IMR-90 (cell line): ENCODE measurements around the gene VWA8. TPM values are rescaled to one million over a fixed set of nuclear protein-coding genes. Genes with fewer than 3 reads are reported as not detected.

ENCODE experiments used
- ATAC-seq: fragments of 200-7000 bp; cut with Tn5 transposase; 2 replicates; pipeline ENCODE4 v1.9.1; 2020; ENCODE audit warnings: low read depth, mild to moderate bottlenecking, moderate library complexity
- BruUV-seq: library from RNA; stranded (reverse); fragments of 400-500 nt; replicated peaks from 2 replicates; lab custom pipeline; 2021; lab: Mats Ljungman, UMichigan
- CTCF ChIA-PET: fragments of 300-600 bp; formaldehyde crosslinking; extraction: SDS; loops from one replicate; lab custom pipeline; 2021; ENCODE audit warnings: antibody characterized with exemption; lab: Yijun Ruan, JAX
- POLR2A ChIA-PET: fragments of 300-600 bp; sonication (Branson Sonifier 250); formaldehyde crosslinking; loops from one replicate; lab custom pipeline; 2022; ENCODE audit warnings: antibody characterized with exemption; ENCODE audit not compliant: unreplicated experiment; lab: Charles Lee
- DNase-seq: peaks from one replicate; pipeline ENCODE4 v3.0.0; 2013
- H2AFZ ChIP-seq: replicated peaks from 2 replicates; pipeline ENCODE3; 2013; ENCODE audit warnings: low read length, mild to moderate bottlenecking; ENCODE audit not compliant: poor library complexity
- H2AK5ac ChIP-seq: 2 replicates; pipeline ENCODE4 v1.6.1; 2013; ENCODE audit warnings: low read depth, low read length, inconsistent platforms
- H2AK9ac ChIP-seq: replicated peaks from 2 replicates; pipeline ENCODE3; 2013; ENCODE audit warnings: mild to moderate bottlenecking, low read depth, low read length, moderate library complexity; ENCODE audit not compliant: poor library complexity
- H2BK120ac ChIP-seq: 2 replicates; pipeline ENCODE4 v1.6.1; 2013; ENCODE audit warnings: low read depth, low read length, inconsistent platforms
- H2BK15ac ChIP-seq: 3 replicates; pipeline ENCODE4 v1.6.1; 2013; ENCODE audit warnings: low read depth, low read length, inconsistent platforms
- H2BK20ac ChIP-seq: 2 replicates; pipeline ENCODE4 v1.6.1; 2013; ENCODE audit warnings: low read depth, mild to moderate bottlenecking, inconsistent platforms, low read length, moderate library complexity
- H2BK5ac ChIP-seq: 2 replicates; pipeline ENCODE4 v1.6.1; 2013; ENCODE audit warnings: mild to moderate bottlenecking, low read depth, low read length, inconsistent platforms; ENCODE audit not compliant: poor library complexity, severe bottlenecking
- H3K14ac ChIP-seq: replicated peaks from 2 replicates; pipeline ENCODE4 v1.6.1; 2013; ENCODE audit warnings: low read depth, low read length, inconsistent platforms
- H3K18ac ChIP-seq: 2 replicates; pipeline ENCODE4 v1.6.1; 2013; ENCODE audit warnings: low read depth, low read length, control low read depth
- H3K23ac ChIP-seq: 2 replicates; pipeline ENCODE4 v1.6.1; 2013; ENCODE audit warnings: low read depth, low read length, inconsistent platforms
- H3K27ac ChIP-seq: 2 replicates; pipeline ENCODE4 v1.5.1; 2013; ENCODE audit warnings: mild to moderate bottlenecking, control low read depth, low read length; ENCODE audit not compliant: insufficient read depth
- H3K27me3 ChIP-seq: 2 replicates; pipeline ENCODE4 v1.6.1; 2013; ENCODE audit warnings: low read length; ENCODE audit not compliant: control insufficient read depth, insufficient read depth
- H3K36me3 ChIP-seq: 2 replicates; pipeline ENCODE4 v1.6.1; 2013; ENCODE audit warnings: low read length, mixed read lengths; ENCODE audit not compliant: control insufficient read depth, insufficient read depth
- H3K4ac ChIP-seq: 2 replicates; pipeline ENCODE4 v1.6.1; 2013; ENCODE audit warnings: low read depth, low read length, inconsistent platforms
- H3K4me1 ChIP-seq: 2 replicates; pipeline ENCODE4 v1.6.1; 2013; ENCODE audit warnings: low read length, mixed read lengths; ENCODE audit not compliant: control insufficient read depth, insufficient read depth
- H3K4me2 ChIP-seq: 2 replicates; pipeline ENCODE4 v1.6.1; 2013; ENCODE audit warnings: low read depth, mild to moderate bottlenecking, control low read depth, low read length, moderate library complexity
- H3K4me3 ChIP-seq: 2 replicates; pipeline ENCODE4 v1.5.1; 2013; ENCODE audit warnings: low read depth, mild to moderate bottlenecking, control low read depth, low read length, moderate library complexity; ENCODE audit not compliant: insufficient read depth
- H3K56ac ChIP-seq: 2 replicates; pipeline ENCODE4 v1.6.1; 2013; ENCODE audit warnings: low read length, inconsistent platforms; ENCODE audit not compliant: insufficient read depth; ENCODE audit errors: extremely low read depth
- H3K79me1 ChIP-seq, 2 experiments: 2 replicates each; pipeline ENCODE4 v1.6.1; 2013; ENCODE audit warnings: low read length in 2 of 2, inconsistent platforms in 1 of 2, low read depth in 1 of 2
- H3K9ac ChIP-seq: 2 replicates; pipeline ENCODE4 v1.6.1; 2013; ENCODE audit warnings: low read depth, low read length, control low read depth
- H3K9me1 ChIP-seq: 2 replicates; pipeline ENCODE4 v1.6.1; 2013; ENCODE audit warnings: low read length, inconsistent platforms; ENCODE audit not compliant: insufficient read depth
- H3K9me3 ChIP-seq: 2 replicates; pipeline ENCODE4 v1.6.1; 2013; ENCODE audit warnings: low read length; ENCODE audit not compliant: control insufficient read depth, insufficient read depth
- H4K20me1 ChIP-seq: 2 replicates; pipeline ENCODE4 v1.6.1; 2013; ENCODE audit warnings: low read length, inconsistent platforms; ENCODE audit not compliant: insufficient read depth
- H4K5ac ChIP-seq: 2 replicates; pipeline ENCODE4 v1.6.1; 2013; ENCODE audit warnings: mild to moderate bottlenecking, low read depth, low read length, control low read depth
- H4K8ac ChIP-seq, 2 experiments: 2 replicates each; pipeline ENCODE4 v1.6.1; 2013; ENCODE audit warnings: low read depth in 2 of 2, low read length in 2 of 2, control low read depth in 1 of 2, inconsistent platforms in 1 of 2
- H4K91ac ChIP-seq: 2 replicates; pipeline ENCODE4 v1.6.1; 2013; ENCODE audit warnings: low read depth, low read length, inconsistent platforms; ENCODE audit not compliant: insufficient read depth
- BHLHE40 ChIP-seq: fragments of 150-350 bp; IDR thresholded peaks from 2 replicates; pipeline ENCODE4 v1.6.1; 2016; ENCODE audit warnings: mild to moderate bottlenecking, low read depth, low read length
- CEBPB ChIP-seq: IDR thresholded peaks from 2 replicates; pipeline ENCODE4 v1.6.1; 2012; ENCODE audit warnings: low read depth, low read length, improper control_type of control experiment
- CHD1 ChIP-seq: IDR thresholded peaks from 2 replicates; pipeline ENCODE4 v1.6.1; 2012; ENCODE audit warnings: low read depth, low read length, improper control_type of control experiment
- CTCF ChIP-seq: conservative IDR thresholded peaks from 2 replicates; pipeline ENCODE4 v1.5.1; 2012; ENCODE audit warnings: mild to moderate bottlenecking, low read depth, low read length, improper control_type of control experiment
- ELK1 ChIP-seq: fragments of 150-350 bp; IDR thresholded peaks from 2 replicates; pipeline ENCODE4 v1.6.1; 2016; ENCODE audit warnings: low read depth, mild to moderate bottlenecking, low read length, moderate library complexity, borderline replicate concordance
- FOS ChIP-seq: fragments of 150-350 bp; IDR thresholded peaks from 2 replicates; pipeline ENCODE4 v1.6.1; 2016; ENCODE audit warnings: low read depth, low read length
- MAFK ChIP-seq: IDR thresholded peaks from 2 replicates; pipeline ENCODE4 v1.6.1; 2012; ENCODE audit warnings: low read depth, low read length, improper control_type of control experiment
- MAZ ChIP-seq: IDR thresholded peaks from 2 replicates; pipeline ENCODE4 v1.6.1; 2012; ENCODE audit warnings: low read depth, mild to moderate bottlenecking, low read length, improper control_type of control experiment, moderate library complexity, borderline replicate concordance
- MXI1 ChIP-seq: IDR thresholded peaks from 2 replicates; pipeline ENCODE4 v1.6.1; 2012; ENCODE audit warnings: low read depth, mild to moderate bottlenecking, low read length, moderate library complexity, borderline replicate concordance
- NFE2L2 ChIP-seq: fragments of 150-350 bp; IDR thresholded peaks from 2 replicates; pipeline ENCODE4 v1.6.1; 2016; ENCODE audit warnings: low read depth, mild to moderate bottlenecking, low read length
- POLR2A ChIP-seq: IDR thresholded peaks from 2 replicates; pipeline ENCODE4 v1.6.1; 2012; ENCODE audit warnings: mild to moderate bottlenecking, low read depth, low read length
- RCOR1 ChIP-seq: IDR thresholded peaks from 2 replicates; pipeline ENCODE4 v1.6.1; 2012; ENCODE audit warnings: mild to moderate bottlenecking, low read length, improper control_type of control experiment; ENCODE audit not compliant: insufficient replicate concordance
- RFX5 ChIP-seq: IDR thresholded peaks from 2 replicates; pipeline ENCODE4 v1.8.0; 2012; ENCODE audit warnings: low read depth, mild to moderate bottlenecking, low read length, moderate library complexity
- SMC3 ChIP-seq: fragments of 150-350 bp; IDR thresholded peaks from 2 replicates; pipeline ENCODE4 v1.6.1; 2016; ENCODE audit warnings: low read depth, mild to moderate bottlenecking, antibody characterized with exemption, low read length, moderate library complexity
- USF2 ChIP-seq: fragments of 150-350 bp; IDR thresholded peaks from 2 replicates; pipeline ENCODE4 v1.6.1; 2017; ENCODE audit warnings: mild to moderate bottlenecking, antibody characterized with exemption, low read length, low read depth
- WGBS, 2 experiments: methylation state at CpG; one replicate each; pipeline versions ENCODE4 v1.1.5 to v1.1.7; 2013; ENCODE audit warnings: missing lambda C conversion rate in 2 of 2; ENCODE audit not compliant: insufficient read length in 1 of 2; ENCODE audit errors: extremely low coverage in 2 of 2; 5-methylcytosine and 5-hydroxymethylcytosine counted together
- dilution Hi-C: fragments of 300-500 bp; cut with HindIII; formaldehyde crosslinking; loops from one replicate; pipeline ENCODE4 v1.14.3; 2018; ENCODE audit warnings: low sequenced_read_pairs; ENCODE audit not compliant: unreplicated experiment
- in situ Hi-C: fragments of 300-500 bp; cut with MboI; formaldehyde crosslinking; loops from 3 replicates; pipeline ENCODE4 v1.14.3; 2019; ENCODE audit warnings: low sequenced_read_pairs, inconsistent platforms, mixed read lengths
- intact Hi-C: fragments of 100-400 bp; cut with micrococcal nuclease; formaldehyde crosslinking; loops from 2 replicates; pipeline ENCODE4 v1.10.0; 2022
- polyA plus RNA-seq, 3 experiments: library from polyadenylated mRNA; depleted of rRNA; stranded (reverse); fragments of >200 nt; gene quantifications; 2 replicates each; pipeline ENCODE4 v1.2.3, GENCODE V29; 2012; ENCODE audit warnings: low replicate concordance in 1 of 3
- total RNA-seq: library from RNA; depleted of rRNA; stranded (reverse); fragments of >200 nt; gene quantifications from 2 replicates; pipeline ENCODE4 v1.2.3, GENCODE V29; 2012

The VWA8 gene
- total and polyA plus RNA-seq, 2 of the 4 experiments (the other 2 are of a cell fraction), result 5.9 to 18.3 TPM

- Histone ChIP-seq H4K20me1 (peaks cover 9% of the 10 kb centered on the region; the same call in 1 of the 2 replicates), H2BK120ac (no peak overlapping the region), H3K18ac (no peak overlapping the region), H3K9ac (no peak overlapping the region), H2AK9ac (no peak overlapping the region), H3K4me2 (no peak overlapping the region), H2BK15ac (no peak overlapping the region), H4K5ac (no peak overlapping the region), H3K9me1 (0 out of 2 replicates have a peak, but pooled peaks cover 7% of the 10 kb centered on the region), H4K91ac (no peak overlapping the region), H3K4me3 (no peak overlapping the region), H2AK5ac (no peak overlapping the region), H3K79me1 (peaks cover 12 to 18% of the 10 kb centered on the region in 2 experiments), H3K36me3 (peaks cover 2% of the 10 kb centered on the region; the same call in 1 of the 2 replicates), H2BK20ac (no peak overlapping the region), H3K27ac (no peak overlapping the region), H3K4me1 (peaks cover 2% of the 10 kb centered on the region; the same call in 1 of the 2 replicates), H2AFZ (no peak overlapping the region), H4K8ac (no peak overlapping the region), H3K4ac (no peak overlapping the region), H3K9me3 (no peaks in the 10 kb centered on the region), H2BK5ac (no peak overlapping the region), H3K27me3 (no peaks in the 10 kb centered on the region), H3K23ac (no peak overlapping the region), H3K56ac (no peak overlapping the region), H3K14ac (no peak overlapping the region)
- BruUV-seq, result no TSS peak
- intact Hi-C loops, result no loop called here
- in situ Hi-C loops, result no loop called here
- no CpG with 5 or more reads among the region's 1 CpG for WGBS, 2 experiments
- TF ChIP-seq FOS, result no peak
- TF ChIP-seq SMC3, result no peak
- no peak for TF ChIP-seq CHD1
- TF ChIP-seq RCOR1, result no peak
- no peak for TF ChIP-seq NFE2L2
- no peak for TF ChIP-seq POLR2A
- TF ChIP-seq ELK1, result no peak
- no peak for TF ChIP-seq CTCF
- TF ChIP-seq BHLHE40, result no peak
- no peak for TF ChIP-seq CEBPB
- TF ChIP-seq MAFK, result no peak
- TF ChIP-seq RFX5, result no peak
- TF ChIP-seq MXI1, result no peak
- no peak for TF ChIP-seq MAZ
- TF ChIP-seq USF2, result no peak
- ChIA-PET CTCF (no interaction called here), POLR2A (no interaction called here)
- ATAC-seq (no peak), DNase-seq (no peak)
- dilution Hi-C loops, result no loop called here
Measured at GRCh38 chr13:41938918-41939317, 22.0 kb downstream of the VWA8 start.
